D721Med (cell line): ENCODE data around the gene ANKRD16.

Experiments
- DNase-seq: peaks from one replicate; pipeline ENCODE4 v3.0.0; 2011; ENCODE audit warnings: low spot score; ENCODE audit not compliant: insufficient read length
- FAIRE-seq: peaks from 2 replicates; lab custom pipeline; 2011; peaks lifted over from hg19 to GRCh38; lab: Jason Lieb, UNC
- CTCF ChIP-seq: IDR thresholded peaks from 2 replicates; pipeline ENCODE4 v1.5.1; 2012; ENCODE audit warnings: mild to moderate bottlenecking, control low read depth; ENCODE audit not compliant: insufficient read depth; ENCODE audit errors: missing control alignments

Gene ANKRD16

GRCh38 chr10:5892007-5892406, 2.3 kb upstream of the ANKRD16 start:
- no peak for FAIRE-seq
- TF ChIP-seq CTCF: no peak
- DNase-seq: no peak

- no peak for DNase-seq
- FAIRE-seq: no peak
Measured at GRCh38 chr10:5891009-5891408, 1.3 kb upstream of the ANKRD16 start.

GRCh38 chr10:5890452-5890915, 791 bp upstream of the ANKRD16 start:
- DNase-seq: no peak
- TF ChIP-seq CTCF: no peak
- no peak for FAIRE-seq

More at GRCh38 chr10:5891009-5891408, 1.3 kb upstream of the ANKRD16 start:
- TF ChIP-seq CTCF: no peak

GRCh38 chr10:5888843-5889623, 660 bp downstream of the ANKRD16 start:
- FAIRE-seq: no peak
- no peak for DNase-seq

GRCh38 chr10:5888351-5888750, 1.3 kb downstream of the ANKRD16 start:
- FAIRE-seq: no peak
- no peak for TF ChIP-seq CTCF
- DNase-seq: no peak

More at GRCh38 chr10:5888843-5889623, 660 bp downstream of the ANKRD16 start:
- no peak for TF ChIP-seq CTCF

GRCh38 chr10:5887641-5888040, 2.1 kb downstream of the ANKRD16 start:
- FAIRE-seq (no peak), DNase-seq (no peak)
- TF ChIP-seq CTCF: no peak

- TF ChIP-seq CTCF: no peak
- FAIRE-seq (no peak), DNase-seq (no peak)
Measured at GRCh38 chr10:5887029-5887428, 2.7 kb downstream of the ANKRD16 start.
